ENCODE measurements around the gene GSTK1. TPM values are rescaled to one million over a fixed set of nuclear protein-coding genes. Genes with fewer than 3 reads are reported as not detected.
A peak's percentile ranks its signal among the peaks of the same experiment; 100 is the strongest.
"Not testable (repeated sequence)": the region's sequence is repeated elsewhere in the genome, so short reads cannot be mapped to it uniquely, and the experiment has no call there.

The GSTK1 gene
- total RNA-seq, 1 donor from 2014 or later: 303 TPM

GRCh38 chr7:143287935-143288826 lies 24.9 kb downstream of the GSTK1 start, which contains the start of gene CASP2:
Gene CASP2, plus strand, starts transcription at chr7:143288351. Its CDS starts 105 bp downstream, at chr7:143288456.
- intact Hi-C loops (cut with micrococcal nuclease): no loop called here
- DNase-seq (peak; percentile 99), ATAC-seq (peak; percentile 98)

- intact Hi-C loops (cut with micrococcal nuclease): no loop called here
- no peak for DNase-seq
- ATAC-seq: no peak
Measured at GRCh38 chr7:143288836-143289235, 25.6 kb downstream of the GSTK1 start.

DNA sequence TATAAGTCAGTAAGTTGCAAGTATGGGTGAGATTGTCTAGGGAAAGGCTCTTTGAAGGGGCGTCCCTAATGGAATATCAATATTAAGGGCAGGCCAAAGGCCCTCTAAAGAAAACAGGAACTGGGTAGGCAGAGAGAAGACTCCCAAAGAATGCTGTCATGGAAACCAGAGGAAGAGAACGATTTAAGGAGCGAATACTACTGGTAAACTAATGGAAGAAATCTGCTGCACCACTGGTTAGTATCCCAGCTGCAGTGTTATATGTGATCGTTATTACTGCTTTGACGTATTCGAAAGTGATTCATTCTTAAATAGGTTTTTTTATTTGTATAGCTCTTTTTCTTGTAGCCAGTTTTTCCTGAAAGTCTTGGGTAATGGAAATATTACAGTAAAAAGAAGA lies 26.2 kb downstream of the GSTK1 start:
- DNase-seq (no peak), ATAC-seq (no peak)
- intact Hi-C loops (cut with micrococcal nuclease): no loop called here

DNA sequence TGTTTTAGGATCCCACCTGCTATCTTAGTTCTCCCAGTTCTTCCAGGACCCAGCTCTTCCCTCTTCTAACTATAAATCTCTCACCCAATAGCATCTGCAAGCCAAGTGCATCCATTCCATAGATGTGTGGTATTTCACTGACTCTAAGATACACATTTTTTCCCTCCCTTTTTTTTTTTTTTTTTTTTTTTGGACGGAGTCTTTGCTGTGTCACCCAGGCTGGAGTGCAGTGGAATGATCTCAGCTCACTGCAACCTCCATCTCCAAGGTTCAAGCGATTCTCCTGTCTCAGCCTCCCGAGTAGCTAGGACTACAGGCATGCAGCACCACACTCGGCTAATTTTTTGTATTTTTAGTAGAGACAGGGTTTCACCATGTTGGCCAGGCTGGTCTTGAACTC lies 26.6 kb downstream of the GSTK1 start:
- ATAC-seq; intact Hi-C loops (cut with micrococcal nuclease); DNase-seq: not testable (repeated sequence)

GRCh38 chr7:143290293-143290692 lies 27.1 kb downstream of the GSTK1 start:
- no peak for ATAC-seq
- DNase-seq: no peak
- intact Hi-C loops (cut with micrococcal nuclease): no loop called here

GRCh38 chr7:143292876-143293275 lies 29.6 kb downstream of the GSTK1 start:
- intact Hi-C loops (cut with micrococcal nuclease): no loop called here
- DNase-seq (no peak), ATAC-seq (no peak)

GRCh38 chr7:143295870-143296269 lies 32.6 kb downstream of the GSTK1 start:
- no peak for ATAC-seq
- DNase-seq: no peak
- intact Hi-C loops (cut with micrococcal nuclease): no loop called here

- ATAC-seq: no peak
- no peak for DNase-seq
- intact Hi-C loops (cut with micrococcal nuclease): no loop called here
Measured at GRCh38 chr7:143296686-143297085, 33.4 kb downstream of the GSTK1 start.

GRCh38 chr7:143299346-143299745 lies 36.1 kb downstream of the GSTK1 start:
- intact Hi-C loops (cut with micrococcal nuclease): no loop called here
- DNase-seq (no peak), ATAC-seq (peak; percentile 84)

GRCh38 chr7:143299840-143300239 lies 36.6 kb downstream of the GSTK1 start:
- ATAC-seq (peak; percentile 65), DNase-seq (peak; percentile 39)
- intact Hi-C loops (cut with micrococcal nuclease): no loop called here

DNA sequence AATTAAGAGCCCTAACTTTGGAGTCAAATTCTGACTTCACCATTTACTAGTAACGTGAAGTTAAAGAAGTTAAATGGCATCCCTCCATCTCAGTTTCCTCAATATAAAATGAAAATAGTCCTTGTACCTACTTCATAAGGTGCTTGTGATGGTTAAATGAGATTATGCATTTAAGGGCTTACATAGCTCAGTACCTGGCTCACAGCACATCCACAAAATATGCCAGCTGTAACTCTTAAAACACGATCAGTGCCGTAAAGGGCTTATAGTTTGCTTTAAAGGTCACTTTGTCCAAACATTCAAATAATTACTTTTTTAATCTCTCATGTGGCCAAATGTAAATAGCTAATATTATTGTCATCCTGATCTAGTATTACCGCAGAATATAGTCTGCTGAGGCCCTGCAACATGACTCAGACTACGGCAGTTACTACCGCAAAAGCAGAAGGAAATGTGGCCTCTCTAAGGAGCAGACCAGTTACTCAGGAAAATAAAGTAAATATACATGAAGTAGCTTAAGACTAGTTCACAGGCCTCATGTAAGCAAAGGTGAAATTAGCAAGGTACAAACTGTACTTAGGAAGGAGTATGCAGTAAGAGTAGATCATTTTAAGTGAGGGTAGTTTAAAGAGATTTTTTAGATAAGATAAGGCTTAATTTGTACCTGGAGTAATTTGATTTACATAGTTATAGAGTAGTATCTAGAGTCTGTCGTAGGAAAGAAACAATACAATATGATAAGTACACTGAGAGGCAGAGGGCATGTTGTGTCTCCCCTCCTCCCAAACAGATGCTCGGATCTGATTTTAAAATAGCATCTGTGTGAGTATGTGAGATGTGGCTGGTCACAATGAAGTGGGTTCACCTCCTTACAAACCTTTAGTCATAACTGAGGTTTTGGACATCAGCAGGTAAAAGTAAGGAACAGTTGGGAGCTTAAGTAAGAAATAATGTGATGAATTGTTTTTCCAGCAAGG lies 38.0 kb downstream of the GSTK1 start:
- ATAC-seq: no peak
- DNase-seq: no peak
- intact Hi-C loops (cut with micrococcal nuclease): no loop called here

GRCh38 chr7:143303733-143304132 lies 40.5 kb downstream of the GSTK1 start:
- DNase-seq (no peak), ATAC-seq (no peak)
- intact Hi-C loops (cut with micrococcal nuclease): no loop called here

- DNase-seq (no peak), ATAC-seq (no peak)
- intact Hi-C loops (cut with micrococcal nuclease): loop anchor here (5.0 kb wide), 1 partner anchor 63 kb away; no protein-coding TSS in a partner anchor
Measured at GRCh38 chr7:143304938-143305337, 41.7 kb downstream of the GSTK1 start.

- intact Hi-C loops (cut with micrococcal nuclease): loop anchor here (5.0 kb wide), 1 partner anchor 63 kb away; no protein-coding TSS in a partner anchor
- DNase-seq (peak; percentile 88), ATAC-seq (peak; percentile 91)
Measured at GRCh38 chr7:143305423-143306070, 42.3 kb downstream of the GSTK1 start.

GRCh38 chr7:143308632-143309031 lies 45.4 kb downstream of the GSTK1 start:
- ATAC-seq: peak; percentile 58
- no peak for DNase-seq
- intact Hi-C loops (cut with micrococcal nuclease): loop anchor here (5.0 kb wide), 1 partner anchor 66 kb away; no protein-coding TSS in a partner anchor

DNA sequence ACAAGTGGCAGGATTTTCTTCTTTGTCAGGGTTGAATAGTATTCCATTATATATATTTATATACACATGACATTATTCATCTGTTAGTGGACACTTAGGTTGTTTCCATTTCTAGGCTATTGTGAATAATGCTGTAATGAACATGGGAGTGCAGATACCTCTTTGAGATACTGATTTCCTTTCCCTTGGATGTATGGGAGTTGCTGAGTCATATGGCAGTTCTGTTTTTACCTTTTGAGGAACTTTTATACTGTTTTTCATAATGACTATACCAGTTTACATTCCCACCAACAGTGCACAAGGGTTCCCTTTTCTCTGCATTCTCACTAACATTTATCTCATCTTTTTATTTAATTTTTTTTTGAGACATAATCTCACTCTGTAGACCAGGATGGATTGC lies 50.9 kb downstream of the GSTK1 start:
- DNase-seq (no peak), ATAC-seq (no peak)
- intact Hi-C loops (cut with micrococcal nuclease): no loop called here

- ATAC-seq (no peak), DNase-seq (no peak)
- intact Hi-C loops (cut with micrococcal nuclease): no loop called here
Measured at GRCh38 chr7:143315776-143316175, 52.5 kb downstream of the GSTK1 start, which contains the start of gene CLCN1. Gene CLCN1, plus strand, starts transcription at chr7:143316111. Its CDS starts 102 bp downstream, at chr7:143316213.

DNA sequence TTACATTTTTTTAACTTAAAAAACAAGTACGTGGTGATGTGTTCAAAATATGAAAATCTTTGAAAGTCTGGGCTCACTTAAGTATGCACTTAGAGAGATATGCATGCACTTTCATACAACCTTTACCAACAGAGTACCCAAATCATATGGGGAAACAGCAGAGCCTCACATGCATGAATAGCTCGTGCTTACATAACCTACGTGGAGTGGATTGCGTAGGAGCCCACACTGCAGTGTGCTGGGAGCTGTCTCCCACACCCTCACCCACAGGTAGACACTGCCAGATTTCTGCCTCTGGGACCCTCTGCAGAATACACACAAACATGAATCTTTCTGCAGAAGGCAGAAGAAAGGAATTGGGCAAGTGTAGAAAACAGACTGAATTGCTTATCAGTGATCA lies 53.3 kb downstream of the GSTK1 start:
- ATAC-seq: no peak
- DNase-seq: no peak
- intact Hi-C loops (cut with micrococcal nuclease): no loop called here

GRCh38 chr7:143318661-143319060 lies 55.4 kb downstream of the GSTK1 start:
- DNase-seq (peak; percentile 52), ATAC-seq (peak; percentile 74)
- intact Hi-C loops (cut with micrococcal nuclease): no loop called here
